ENCODE results near the gene POTEI. TPM values are rescaled to one million over a fixed set of nuclear protein-coding genes. Genes with fewer than 3 reads are reported as not detected.
"Not testable (repeated sequence)": the region's sequence is repeated elsewhere in the genome, so short reads cannot be mapped to it uniquely, and the experiment has no call there.

The POTEI gene
- total RNA-seq, 1 donor from 2014 or later, result 7.3 TPM

DNA sequence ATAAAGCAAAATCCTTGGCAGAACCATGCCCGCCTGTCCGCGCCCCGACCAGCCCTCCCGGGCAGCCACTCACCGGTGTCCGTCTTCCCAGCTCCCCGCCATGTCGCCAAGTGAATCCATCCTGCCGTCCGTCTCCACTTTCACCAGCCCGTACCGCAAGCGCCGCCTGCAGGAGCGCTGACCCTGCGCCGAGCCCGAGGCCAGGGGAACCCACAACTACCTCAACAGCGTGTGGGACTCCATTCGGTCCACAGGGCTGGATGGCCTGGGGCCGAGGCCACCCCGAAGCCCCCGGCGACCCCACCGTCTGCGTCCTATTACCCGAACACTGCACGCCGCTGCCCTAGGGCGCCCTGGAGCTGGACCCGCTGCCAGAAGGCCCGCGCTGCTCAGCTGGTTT, 81.5 kb downstream of the POTEI start:
- H3K27ac Mint-ChIP-seq; H3K36me3 Mint-ChIP-seq; DNase-seq (ENCODE audit: low spot score in 2 of 2, unreplicated experiment in 2 of 2); H3K4me1 Mint-ChIP-seq; H3K4me3 Mint-ChIP-seq; H3K9me3 Mint-ChIP-seq: not testable (repeated sequence)
- H3K27me3 Mint-ChIP-seq (ENCODE audit: low read depth), result peaks cover 18% of the 10 kb centered on the region

DNA sequence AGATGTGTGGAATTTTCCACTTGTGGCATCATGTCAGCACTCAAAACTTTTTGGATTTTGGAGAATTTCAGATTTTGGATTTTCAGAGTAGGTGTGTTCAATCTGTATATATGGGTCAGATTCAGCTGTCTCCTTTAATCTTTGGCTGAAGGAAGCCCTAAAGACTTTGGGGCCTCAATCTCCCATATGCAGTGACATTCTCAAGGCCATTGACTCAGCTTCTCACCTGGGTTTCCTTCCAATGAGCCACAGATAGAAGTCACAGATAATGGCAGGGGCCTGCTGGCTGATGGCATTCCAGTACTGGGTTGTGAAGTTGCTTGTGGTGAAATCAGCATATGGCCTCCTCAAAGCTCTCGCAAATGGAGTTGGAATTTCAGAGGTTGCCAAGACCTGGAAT, 90.3 kb downstream of the POTEI start:
- not testable (repeated sequence) for H3K27ac Mint-ChIP-seq; H3K36me3 Mint-ChIP-seq; H3K4me3 Mint-ChIP-seq; H3K4me1 Mint-ChIP-seq; H3K9me3 Mint-ChIP-seq; DNase-seq (ENCODE audit: low spot score in 2 of 2, unreplicated experiment in 2 of 2)
- H3K27me3 Mint-ChIP-seq (ENCODE audit: low read depth), result peaks cover 12% of the 10 kb centered on the region

GRCh38 chr2:130416693-130417092, 92.4 kb downstream of the POTEI start:
- H3K4me1 Mint-ChIP-seq; H3K4me3 Mint-ChIP-seq; H3K36me3 Mint-ChIP-seq; H3K9me3 Mint-ChIP-seq; DNase-seq (ENCODE audit: low spot score in 2 of 2, unreplicated experiment in 2 of 2); H3K27ac Mint-ChIP-seq; H3K27me3 Mint-ChIP-seq (ENCODE audit: low read depth): not testable (repeated sequence)

Other genes starting within 250 kb of the POTEI start
- 41.7 to 46.9 TPM (median 46.9 TPM) in 3 replicates for gene IMP4, start 166.4 kb downstream of the POTEI start, total RNA-seq
- 20.1 to 23.2 TPM (median 21.3 TPM) in 3 replicates for gene PTPN18, start 153.3 kb downstream of the POTEI start, total RNA-seq
- gene CFC1B, start 11.9 kb upstream of the POTEI start, total RNA-seq, result not detected in 3 replicates
- not detected in 3 replicates for gene CFC1, start 90.2 kb upstream of the POTEI start, total RNA-seq
- gene POTEJ, start 102.1 kb upstream of the POTEI start, total RNA-seq, result not detected in 3 replicates
- not detected in 3 replicates for gene GPR148, start 219.7 kb upstream of the POTEI start, total RNA-seq
- not detected in 3 replicates for gene AMER3, start 246.2 kb upstream of the POTEI start, total RNA-seq

Measured in mesothelial cell of epicardium (in vitro differentiated cells).